GM12891 (cell line): Measurements from ENCODE around the gene LRCH1.

Experiments used
- DNase-seq: peaks from one replicate; pipeline ENCODE4 v3.0.0; 2011; ENCODE audit warnings: low spot score; ENCODE audit not compliant: insufficient read length
- FAIRE-seq: peaks from 2 replicates; lab custom pipeline; 2011; peaks lifted over from hg19 to GRCh38; lab: Jason Lieb, UNC
- PAX5 ChIP-seq: IDR thresholded peaks from 2 replicates; pipeline ENCODE4 v1.6.1; 2011; ENCODE audit warnings: low read length, moderate library complexity, mild to moderate bottlenecking; ENCODE audit not compliant: insufficient read depth, severe bottlenecking
- POLR2A ChIP-seq: IDR thresholded peaks from 2 replicates; pipeline ENCODE4 v1.6.1; 2011; ENCODE audit warnings: low read depth, low read length, control low read depth
- POLR2AphosphoS5 ChIP-seq: IDR thresholded peaks from 2 replicates; pipeline ENCODE4 v1.6.1; 2011; ENCODE audit warnings: low read depth, low read length, control low read depth
- POU2F2 ChIP-seq: IDR thresholded peaks from 2 replicates; pipeline ENCODE4 v1.6.1; 2011; ENCODE audit warnings: low read depth, mild to moderate bottlenecking, control low read depth, low read length, moderate library complexity
- SPI1 ChIP-seq: IDR thresholded peaks from 2 replicates; pipeline ENCODE4 v1.6.1; 2011; ENCODE audit warnings: low read depth, low read length, control low read depth
- TAF1 ChIP-seq: IDR thresholded peaks from 2 replicates; pipeline ENCODE4 v1.6.1; 2011; ENCODE audit warnings: low read depth, low read length, control low read depth

The LRCH1 gene

DNA sequence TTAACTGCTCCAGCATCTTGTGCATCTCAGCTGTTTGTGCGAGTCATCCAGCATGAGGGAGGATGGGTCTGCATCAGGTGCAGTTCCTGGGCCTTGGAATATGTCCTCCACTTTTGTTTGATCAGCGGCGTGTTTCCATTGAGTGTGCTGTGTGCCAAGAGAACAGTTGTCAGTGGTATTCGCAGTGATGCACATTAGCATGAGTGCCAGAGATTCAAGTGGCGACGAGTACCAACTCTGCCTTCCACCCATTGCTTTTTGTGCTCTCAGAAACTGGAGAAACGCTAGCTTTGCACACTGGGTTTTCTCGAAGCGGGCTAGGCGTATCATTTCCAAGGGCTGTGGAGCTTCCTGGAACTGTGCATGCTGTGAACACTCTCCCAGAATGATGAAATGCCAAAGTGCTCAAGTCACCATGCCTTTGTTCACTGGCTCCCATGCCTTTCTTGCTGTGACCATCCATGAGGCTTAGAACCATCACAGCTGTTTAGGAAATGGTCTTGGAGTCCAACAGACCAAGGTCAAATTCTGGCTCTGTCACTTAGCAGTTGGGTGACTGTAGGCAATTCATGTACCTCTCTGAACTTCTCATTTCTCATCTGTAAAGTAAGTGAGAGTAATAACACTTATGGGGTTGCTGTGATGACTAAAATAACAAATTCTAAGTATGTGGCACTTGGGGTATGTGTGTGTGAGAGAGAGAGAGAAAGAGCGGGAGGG is 18.4 kb downstream of the LRCH1 start:
- FAIRE-seq = peak; percentile 85
- TF ChIP-seq PAX5 (no peak), TAF1 (no peak), POLR2A (no peak), POU2F2 (no peak), POLR2AphosphoS5 (no peak), SPI1 (no peak)
- DNase-seq = no peak

DNA sequence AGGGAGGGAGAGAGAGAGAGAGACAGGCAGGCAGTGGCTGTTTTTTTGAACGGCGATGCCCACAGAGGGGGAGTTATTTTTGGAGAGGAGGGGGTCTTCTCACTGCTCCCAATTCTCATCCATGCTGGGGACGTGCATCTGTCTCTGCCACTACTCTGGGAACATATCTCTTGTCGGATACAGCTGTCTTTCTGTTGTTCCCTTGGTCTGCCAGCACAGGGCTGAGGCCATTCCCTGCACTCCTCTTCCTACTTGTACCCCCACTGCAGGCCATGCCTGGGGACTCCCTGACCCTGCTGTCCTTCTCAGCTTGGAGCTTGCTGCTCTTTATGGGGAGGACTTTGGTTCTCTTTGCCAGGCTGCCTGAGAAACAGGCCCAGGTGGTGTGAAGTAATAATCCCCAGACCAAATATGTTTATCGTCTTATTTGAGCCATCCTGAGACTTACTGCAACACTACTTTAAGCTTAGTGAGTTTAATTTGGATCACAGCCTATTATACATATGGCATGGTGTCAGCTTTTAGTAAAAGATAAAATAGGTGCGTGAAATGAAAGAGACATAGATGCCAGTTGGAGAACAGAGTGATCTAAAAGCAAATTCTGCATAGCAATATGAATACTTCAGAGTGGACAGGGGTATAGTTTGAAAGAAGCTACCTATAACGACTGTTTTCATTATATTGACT is 19.1 kb downstream of the LRCH1 start:
- DNase-seq (no peak), FAIRE-seq (peak; percentile 20)
- TF ChIP-seq POU2F2 (no peak), SPI1 (no peak), POLR2A (no peak), PAX5 (no peak), POLR2AphosphoS5 (no peak), TAF1 (no peak)

DNA sequence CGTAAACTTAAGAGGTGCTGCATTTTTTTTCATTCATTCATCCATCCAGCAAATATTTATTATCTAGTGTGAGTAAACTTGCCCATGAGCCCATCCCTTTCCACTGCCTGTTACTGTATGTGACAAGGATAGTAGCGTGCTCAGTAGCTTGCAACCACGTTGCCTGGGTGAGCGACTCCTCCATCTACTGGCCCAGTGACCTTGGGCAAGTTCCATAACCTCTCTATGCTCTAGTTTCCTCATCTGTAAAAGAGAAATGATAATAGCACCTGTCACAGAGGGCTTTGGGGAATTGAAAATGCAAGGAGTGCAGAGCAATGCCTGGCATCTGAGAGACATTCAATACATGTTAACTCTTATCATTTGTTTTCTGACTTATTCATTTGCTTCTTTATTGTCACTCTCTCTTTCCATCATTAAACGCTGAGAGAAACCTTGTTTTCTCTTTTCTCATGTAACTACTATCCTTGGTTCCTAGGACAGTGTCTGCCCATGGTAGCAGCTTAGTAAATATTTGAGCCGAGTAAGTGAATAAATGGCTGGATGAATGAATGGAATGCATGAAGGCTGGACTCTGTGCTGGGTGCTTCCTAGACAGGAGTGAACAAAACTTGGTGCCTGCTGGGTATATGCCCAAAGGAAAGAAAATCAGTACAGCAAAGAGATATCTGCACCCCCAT is 19.9 kb downstream of the LRCH1 start:
- FAIRE-seq = peak; percentile 85

DNA sequence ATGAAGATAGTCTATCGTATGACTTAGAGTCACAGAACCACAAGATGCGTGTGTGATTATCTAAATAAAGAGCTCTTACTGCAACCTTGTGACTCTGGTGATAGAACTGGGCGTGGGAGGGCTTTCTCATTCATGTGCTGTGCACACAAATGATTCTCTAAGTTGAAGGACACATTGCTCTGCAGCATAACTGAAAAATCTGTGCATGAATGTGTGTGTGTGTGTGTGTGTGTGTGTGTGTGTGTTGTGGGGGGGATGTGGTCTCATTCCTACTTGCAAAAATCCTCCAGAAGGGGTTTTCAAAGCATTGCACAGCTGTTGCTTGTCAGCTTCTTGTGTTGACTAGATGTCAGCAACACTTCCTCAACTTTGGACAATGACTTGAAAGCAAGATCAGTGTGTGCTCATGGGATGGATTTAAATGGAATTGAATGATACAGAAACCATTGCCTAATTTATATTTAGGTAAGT is 22.4 kb downstream of the LRCH1 start:
- TF ChIP-seq POLR2AphosphoS5 (no peak), PAX5 (no peak), POU2F2 (peak; percentile 68; the same call in 1 of the 2 replicates), SPI1 (peak; percentile 63)
- FAIRE-seq = peak; percentile 96

More for the DNA sequence above, 19.9 kb downstream of the LRCH1 start:
- DNase-seq = no peak
- TF ChIP-seq POLR2A (no peak), TAF1 (no peak), POU2F2 (no peak), SPI1 (peak; percentile 48; the same call in 1 of the 2 replicates), POLR2AphosphoS5 (no peak), PAX5 (no peak)

DNA sequence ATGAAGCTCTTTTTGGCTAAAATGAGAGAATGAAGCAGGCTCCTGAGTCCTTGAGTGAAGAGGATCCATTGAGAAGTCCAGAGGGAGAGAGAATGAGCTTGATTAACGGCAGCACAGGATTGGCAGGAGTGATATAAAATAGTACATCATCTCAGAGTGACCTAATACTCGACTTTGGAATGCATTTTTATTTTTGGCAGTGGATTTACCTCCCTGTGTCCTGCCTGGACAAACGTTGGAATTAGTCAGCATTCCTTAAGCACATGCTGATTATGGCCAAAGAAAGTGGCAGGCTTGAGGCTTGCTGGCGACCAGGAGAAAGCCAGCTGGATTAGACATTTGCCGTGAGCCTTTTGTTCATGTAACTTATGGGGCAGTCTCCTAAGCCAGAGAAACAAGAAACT is 22.9 kb downstream of the LRCH1 start:
- no peak for FAIRE-seq
- TF ChIP-seq POLR2A (no peak), POU2F2 (no peak), TAF1 (no peak)
- no peak for DNase-seq

More for the DNA sequence above, 22.4 kb downstream of the LRCH1 start:
- no peak for DNase-seq

DNA sequence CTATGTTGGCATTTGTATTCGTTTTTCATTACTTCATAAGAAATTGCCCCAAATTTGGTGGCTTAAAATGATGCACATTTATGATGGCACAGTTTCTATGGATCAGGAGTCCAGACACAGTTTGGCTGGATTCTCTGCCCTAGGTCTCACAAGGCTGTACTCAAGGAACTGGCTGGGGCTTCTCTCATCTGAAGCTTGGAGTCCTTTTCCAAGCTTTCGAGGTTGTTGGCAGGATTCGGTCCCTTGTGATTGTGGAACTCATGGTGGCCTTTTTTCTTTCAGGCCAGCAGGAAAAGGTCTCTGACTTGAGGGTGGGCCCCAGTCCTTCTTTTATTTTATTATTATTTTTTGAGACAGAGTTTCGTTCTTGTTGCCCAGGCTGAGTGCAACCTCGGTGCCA is 23.8 kb downstream of the LRCH1 start:
- DNase-seq = no peak
- FAIRE-seq = no peak
- no peak for TF ChIP-seq PAX5
- TF ChIP-seq TAF1 = no peak
- TF ChIP-seq POLR2A = no peak
- TF ChIP-seq POLR2AphosphoS5 = no peak
- no peak for TF ChIP-seq POU2F2
- no peak for TF ChIP-seq SPI1

DNA sequence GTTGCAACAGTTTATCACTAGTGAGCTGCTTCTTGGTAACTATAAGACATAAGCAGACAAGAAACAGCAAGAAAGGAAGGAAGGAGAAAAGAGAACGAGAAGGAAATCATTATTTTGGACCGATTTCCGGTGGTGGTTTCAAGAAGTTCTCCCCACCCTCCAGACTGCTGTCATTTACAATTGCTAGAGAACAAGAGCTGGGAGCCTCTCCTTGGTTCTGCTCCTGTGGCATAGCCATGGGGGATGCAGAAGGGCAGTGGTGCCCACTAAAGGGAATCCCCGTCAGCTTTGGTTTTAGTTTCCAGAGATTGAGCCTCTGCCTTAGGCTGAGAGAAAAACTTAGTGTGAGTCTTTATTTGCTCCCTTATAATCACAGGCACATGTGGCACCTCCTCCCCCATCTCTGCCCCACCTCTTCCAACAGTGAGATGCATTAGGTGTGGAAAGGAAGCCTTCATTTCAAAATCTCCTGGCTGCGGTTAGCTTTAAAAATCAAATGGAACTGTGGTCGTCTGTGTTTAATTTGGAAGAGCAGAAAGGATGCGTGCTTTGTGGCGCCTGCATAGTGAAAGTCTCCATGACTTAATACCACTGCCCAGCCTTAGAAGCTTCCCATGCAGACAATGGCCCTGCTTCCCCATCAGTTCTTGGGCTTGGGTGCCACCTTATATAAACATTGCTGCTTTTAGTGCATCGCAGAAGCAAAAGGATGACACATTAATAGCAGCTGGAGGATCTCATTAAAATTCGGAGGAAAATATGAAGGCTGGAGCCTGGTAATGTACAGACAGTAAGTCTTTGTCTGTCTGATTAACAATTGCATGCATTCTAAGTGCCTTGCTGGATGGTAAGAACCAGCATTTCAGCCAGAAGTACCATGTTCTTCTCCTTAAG is 25.0 kb downstream of the LRCH1 start:
- no peak for DNase-seq
- no peak for TF ChIP-seq SPI1
- no peak for TF ChIP-seq POLR2AphosphoS5
- no peak for TF ChIP-seq POU2F2
- no peak for TF ChIP-seq TAF1
- TF ChIP-seq PAX5 = no peak
- no peak for TF ChIP-seq POLR2A
- FAIRE-seq = peak; percentile 69

DNA sequence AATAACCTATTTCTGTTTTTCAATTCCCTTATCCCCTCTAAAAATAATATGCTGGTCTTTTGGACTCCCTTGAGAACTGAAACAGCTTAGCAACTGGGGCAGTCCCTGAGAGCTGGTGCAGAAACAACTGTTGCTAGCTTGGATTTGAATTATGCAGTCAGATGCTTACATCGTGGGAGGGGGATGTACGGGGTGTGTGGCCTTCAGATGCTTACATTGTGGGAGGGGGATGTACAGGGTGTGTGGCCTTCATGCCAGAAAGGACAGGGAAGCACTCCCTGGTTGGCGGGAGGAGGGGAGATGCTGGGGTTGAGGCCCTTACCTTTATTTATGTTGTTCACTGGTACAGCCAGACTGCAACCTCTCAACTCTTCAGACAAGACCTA is 25.6 kb downstream of the LRCH1 start:
- FAIRE-seq (peak; percentile 92), DNase-seq (no peak)
- TF ChIP-seq TAF1 (no peak), POU2F2 (peak; percentile 98), SPI1 (peak; percentile 17; the same call in 1 of the 2 replicates), POLR2AphosphoS5 (no peak; the same call in 1 of the 2 replicates), PAX5 (no peak), POLR2A (no peak)
